HG03432 (cell line): Measurements from ENCODE around the gene CDK4.
"Not testable (repeated sequence)": the region's sequence is repeated elsewhere in the genome, so short reads cannot be mapped to it uniquely, and the experiment has no call there.

Experiments
- ATAC-seq: cut with Tn5 transposase; IDR thresholded peaks from one replicate; pipeline ENCODE4 v1.9.1; 2021; ENCODE audit warnings: mild to moderate bottlenecking, moderate library complexity; ENCODE audit not compliant: unreplicated experiment

Gene CDK4

GRCh38 chr12:57751788-57752667, at the start of gene CDK4:
Gene CDK4, minus strand, starts transcription at chr12:57752310. Its CDS starts 593 bp downstream, at chr12:57751717.
- peak; percentile 75 for ATAC-seq

- no peak for ATAC-seq
Measured at GRCh38 chr12:57800965-57801364, 48.9 kb upstream of the CDK4 start.

DNA sequence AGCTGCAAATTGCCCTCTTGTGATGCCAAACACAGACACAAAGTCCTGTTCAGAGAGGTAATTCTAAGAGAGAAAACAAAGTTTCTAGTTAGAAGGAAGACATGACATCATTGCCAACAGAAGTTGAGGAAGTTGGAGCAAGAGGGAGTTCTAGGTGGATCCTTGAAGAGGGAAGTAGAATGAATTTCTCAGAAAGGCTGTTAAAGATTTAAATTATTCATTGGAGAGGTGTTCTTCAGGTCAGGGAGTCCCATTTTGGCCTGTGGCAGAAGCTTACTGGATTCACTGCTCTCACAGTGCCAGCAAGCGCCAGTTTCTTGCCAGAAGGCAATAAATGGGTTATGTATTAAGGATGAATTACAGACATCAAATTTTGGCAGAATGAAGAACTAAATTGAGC, 45.8 kb upstream of the CDK4 start:
- ATAC-seq: no peak

GRCh38 chr12:57796996-57797395, 44.9 kb upstream of the CDK4 start:
- ATAC-seq: no peak

GRCh38 chr12:57795354-57795753, 43.2 kb upstream of the CDK4 start:
- no peak for ATAC-seq

- no peak for ATAC-seq
Measured at GRCh38 chr12:57793920-57794319, 41.8 kb upstream of the CDK4 start.

GRCh38 chr12:57783861-57784260, 31.8 kb upstream of the CDK4 start:
- ATAC-seq: no peak

GRCh38 chr12:57783466-57783801, 31.3 kb upstream of the CDK4 start:
- peak; percentile 7 for ATAC-seq

DNA sequence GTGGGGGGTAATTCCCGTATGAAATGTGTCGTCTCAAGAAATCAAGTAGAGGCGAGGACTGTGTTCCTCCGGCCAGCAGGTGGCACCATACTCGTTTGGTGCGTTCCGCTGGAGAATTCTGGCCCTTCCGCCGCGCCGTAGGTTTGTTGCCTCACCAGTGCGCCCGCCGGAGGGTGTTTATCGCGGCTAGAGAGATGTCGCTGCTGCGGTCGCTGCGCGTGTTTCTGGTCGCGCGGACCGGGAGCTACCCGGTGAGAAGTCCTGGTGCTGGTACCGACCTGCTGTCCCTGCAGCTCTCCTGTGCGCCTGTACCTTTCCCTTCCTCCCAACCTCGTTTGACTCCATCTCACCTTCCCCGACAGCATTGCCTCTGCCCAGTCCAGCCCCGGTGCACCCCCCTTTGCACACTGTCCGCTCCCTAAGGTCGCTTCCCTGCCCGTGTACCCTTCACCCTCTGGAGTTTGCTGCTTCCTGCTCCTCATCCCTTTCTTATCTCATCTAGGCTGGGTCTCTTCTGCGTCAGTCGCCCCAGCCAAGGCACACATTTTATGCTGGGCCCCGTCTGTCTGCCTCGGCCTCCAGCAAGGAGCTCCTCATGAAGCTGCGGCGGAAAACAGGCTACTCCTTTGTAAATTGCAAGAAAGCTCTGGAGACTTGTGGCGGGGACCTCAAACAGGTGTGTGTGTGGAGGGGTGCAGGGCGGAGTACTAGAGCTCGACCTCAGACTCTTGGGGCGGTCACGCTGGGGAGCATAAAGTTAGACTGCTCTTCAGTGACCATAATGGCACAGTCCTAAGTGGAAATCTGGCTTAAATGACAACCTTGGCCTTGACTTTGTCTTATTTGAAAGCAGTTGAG, 30.7 kb upstream of the CDK4 start, which contains the start of gene TSFM:
Gene TSFM, plus strand, starts transcription at position 180 of the 858 bp plus-strand sequence. Its CDS starts 15 bp downstream, at position 195.
- peak; percentile 89 for ATAC-seq

DNA sequence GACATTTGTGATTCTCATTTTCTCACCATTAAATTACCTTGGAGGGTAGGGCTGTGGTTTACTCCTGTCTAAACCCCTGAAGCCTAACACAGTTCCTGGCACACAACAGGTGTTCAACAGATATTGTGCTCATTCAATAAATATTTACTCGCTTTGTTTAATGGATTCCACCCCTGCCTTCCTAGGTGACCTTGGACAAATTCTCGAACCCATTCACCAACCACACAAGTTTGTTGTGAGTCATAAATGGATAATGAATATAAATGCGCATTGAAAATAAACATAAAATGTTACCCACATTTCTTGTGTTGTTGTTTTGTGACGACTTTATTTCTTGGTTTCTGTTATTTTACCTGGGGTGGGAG, 30.1 kb upstream of the CDK4 start:
- peak; percentile 2 for ATAC-seq

DNA sequence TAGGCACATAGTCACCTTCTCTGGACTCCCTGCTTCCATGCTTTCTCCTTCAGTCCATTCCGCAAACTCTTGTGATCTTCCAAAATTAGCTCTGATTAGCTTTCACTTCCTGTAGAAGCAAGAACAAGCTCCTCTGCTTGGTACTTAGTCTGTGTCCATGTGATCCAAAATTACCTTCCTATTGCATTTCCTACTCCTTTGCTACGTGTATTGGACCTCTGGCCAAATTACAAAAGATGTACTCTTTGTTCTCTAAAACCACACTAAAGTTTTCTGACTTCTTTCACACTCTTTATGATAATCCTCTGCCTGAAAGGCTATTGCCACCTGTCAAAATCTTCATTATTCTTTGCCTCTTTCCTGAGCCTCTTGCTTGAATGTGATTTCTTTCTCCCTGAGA, 29.7 kb upstream of the CDK4 start:
- ATAC-seq: no peak

DNA sequence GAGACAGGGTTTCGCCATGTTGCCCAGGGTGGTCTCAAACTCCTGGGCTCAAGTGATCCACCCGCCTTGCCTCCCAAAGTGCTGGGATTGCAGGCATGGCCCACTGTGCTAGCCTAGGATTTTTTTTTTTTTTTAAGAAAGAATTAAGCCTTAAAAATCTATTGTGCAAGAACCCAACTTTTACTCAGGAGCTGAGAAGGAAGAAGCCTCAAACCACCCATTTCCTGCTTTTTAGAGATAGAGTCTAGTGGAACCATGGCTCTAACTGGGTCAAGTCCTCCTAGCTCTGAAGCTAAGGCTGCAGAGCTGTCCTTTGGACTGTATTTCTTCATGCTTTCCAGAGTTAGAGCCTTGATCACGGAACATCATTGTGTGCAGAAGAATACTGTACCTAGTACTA, 29.1 kb upstream of the CDK4 start:
- ATAC-seq: no peak

DNA sequence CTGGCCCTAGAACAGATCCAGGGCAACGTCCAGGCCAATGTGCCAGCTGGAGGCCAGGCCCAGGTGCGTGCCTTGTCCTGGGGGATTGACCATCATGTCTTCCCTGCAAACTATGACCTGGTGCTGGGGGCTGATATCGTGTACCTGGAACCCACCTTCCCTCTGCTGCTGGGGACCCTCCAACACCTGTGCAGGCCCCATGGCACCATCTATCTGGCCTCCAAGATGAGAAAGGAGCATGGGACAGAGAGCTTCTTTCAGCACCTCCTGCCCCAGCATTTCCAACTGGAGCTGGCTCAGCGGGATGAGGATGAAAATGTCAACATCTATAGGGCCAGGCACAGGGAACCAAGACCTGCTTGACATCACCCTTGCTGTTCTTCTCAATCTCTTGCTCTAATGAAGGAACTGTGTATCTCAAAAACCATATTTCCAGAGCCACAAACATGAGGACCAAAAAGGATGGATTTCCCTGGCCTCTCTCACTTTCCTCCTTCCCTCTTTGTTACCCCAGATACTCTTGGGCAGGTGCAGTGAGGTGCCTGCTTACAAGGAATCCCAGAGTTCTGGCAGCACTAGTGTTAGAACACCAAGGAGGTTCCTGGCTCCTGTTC, 28.3 kb upstream of the CDK4 start:
- ATAC-seq: no peak

DNA sequence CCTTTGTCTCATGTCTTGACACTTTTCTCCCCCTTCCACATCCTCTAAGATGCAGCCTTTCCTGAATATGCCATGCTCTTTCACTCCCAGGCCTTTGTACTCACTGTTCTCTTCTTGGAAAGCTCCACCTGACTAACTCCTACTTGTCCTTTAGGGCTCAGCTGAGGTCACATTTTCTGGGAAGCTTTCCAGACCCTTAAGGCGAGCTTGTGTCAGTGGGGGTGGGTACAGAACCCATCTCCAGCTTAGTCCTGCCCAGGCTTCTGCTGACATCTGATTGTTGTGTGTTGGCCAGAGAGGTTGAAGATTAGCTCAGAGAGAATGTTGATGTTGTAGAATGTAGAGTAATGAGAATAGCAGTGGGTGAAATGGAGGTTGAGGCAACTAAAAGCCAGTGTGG, 27.6 kb upstream of the CDK4 start:
- ATAC-seq: no peak

DNA sequence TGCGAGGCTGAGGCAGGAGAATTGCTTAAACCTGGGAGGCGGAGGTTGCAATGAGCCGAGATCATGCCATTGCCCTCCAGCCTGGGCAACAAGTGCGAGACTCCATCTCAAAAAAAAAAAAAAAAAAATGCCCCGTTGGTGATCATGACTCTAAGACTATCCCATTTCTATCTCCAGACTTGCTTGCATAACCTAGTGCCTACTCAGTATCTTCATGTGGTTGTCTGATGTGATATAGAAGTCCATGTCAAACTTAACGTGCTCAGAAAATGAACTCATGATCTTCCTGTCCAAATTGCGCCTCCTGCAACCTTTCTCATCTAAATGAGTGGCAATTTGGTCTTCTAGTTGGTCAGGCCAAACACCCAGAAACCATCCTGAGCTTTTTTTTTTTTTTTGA, 25.8 kb upstream of the CDK4 start:
- no peak for ATAC-seq

DNA sequence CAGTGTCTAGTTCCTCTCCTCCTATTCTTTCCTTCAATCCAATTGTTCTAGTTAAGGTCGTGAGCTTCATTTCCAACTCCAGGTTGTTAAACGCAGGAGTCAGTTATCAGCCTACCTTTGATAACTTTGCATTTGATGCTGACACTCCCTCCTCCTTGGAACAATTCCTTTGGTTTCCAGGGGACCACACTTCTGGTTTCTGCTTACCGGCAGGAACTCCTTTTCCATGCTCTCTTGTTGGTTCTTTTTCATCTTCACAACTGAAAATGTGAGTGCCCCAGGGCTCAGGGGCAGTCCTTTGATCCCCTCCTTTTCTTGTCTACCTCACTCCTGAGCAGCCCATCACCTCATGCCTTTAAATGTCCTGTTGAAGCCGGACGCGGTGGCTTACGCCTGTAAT, 25.3 kb upstream of the CDK4 start:
- ATAC-seq: no peak

DNA sequence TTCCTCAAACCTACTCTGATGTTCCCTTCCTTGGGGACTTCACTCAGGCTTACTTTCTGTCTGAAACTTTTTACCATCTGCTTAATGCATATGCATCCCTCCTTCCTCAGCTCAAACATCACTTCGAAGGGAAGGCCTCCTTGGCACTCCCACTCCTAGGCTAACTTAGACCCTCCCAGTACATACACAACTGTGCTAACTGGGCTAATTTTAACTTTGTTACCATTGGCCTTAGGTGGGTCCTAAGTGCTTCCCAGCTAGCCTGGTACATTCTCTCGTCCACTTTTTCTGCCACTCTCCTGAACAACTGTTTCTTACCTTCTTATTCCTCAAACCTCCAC, 24.1 kb upstream of the CDK4 start:
- no peak for ATAC-seq

DNA sequence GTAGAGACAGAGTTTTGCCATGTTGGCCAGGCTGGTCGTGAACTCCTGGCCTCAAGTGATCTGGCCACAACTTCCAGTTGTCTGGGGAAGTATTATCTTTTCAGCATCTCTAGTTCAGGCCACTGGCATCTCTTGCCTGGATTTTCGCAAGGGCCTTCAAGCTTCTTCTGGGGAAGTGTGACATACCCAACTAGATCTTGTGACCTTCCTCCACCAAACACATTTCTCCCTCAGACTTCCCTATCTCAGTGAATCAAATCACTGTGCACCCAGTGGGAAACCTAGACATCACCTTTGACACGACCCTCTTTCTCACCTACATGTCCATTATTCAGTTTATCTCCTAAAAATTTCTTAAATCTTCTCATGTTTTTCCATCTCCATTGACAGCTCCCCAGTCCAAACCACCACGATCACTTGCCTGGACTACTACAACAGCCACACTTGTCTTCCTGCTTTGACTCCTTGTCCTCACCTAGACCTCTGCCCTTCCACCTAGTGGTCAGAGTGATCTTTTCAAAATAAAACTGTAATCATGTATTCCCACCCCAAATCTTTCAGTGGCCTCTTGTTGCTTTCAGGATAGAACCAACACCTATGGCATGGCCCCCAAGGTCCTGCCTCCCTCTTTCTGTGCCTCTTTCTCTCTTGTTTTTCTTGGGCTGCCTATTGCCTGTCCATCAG, 23.6 kb upstream of the CDK4 start:
- ATAC-seq: no peak

DNA sequence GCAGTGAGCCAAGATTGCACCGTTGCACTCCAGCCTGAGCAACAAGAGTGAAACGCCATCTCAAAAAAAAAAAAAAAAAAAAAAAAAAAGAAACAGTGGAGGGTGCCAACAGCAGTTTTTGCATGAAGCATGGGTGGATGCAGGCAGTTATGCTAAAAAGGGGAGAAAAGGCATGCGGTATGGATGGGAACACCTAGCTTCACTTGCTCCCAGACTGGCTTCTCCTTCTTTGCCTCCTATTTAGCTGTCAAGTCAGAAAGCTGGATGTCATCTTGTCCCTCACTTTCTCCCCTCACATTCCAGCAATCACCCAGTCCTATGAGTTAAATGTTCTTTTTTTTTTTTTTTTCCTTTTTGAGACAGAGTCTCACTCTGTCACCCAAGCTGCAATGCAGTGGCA, 22.9 kb upstream of the CDK4 start:
- ATAC-seq: no peak

DNA sequence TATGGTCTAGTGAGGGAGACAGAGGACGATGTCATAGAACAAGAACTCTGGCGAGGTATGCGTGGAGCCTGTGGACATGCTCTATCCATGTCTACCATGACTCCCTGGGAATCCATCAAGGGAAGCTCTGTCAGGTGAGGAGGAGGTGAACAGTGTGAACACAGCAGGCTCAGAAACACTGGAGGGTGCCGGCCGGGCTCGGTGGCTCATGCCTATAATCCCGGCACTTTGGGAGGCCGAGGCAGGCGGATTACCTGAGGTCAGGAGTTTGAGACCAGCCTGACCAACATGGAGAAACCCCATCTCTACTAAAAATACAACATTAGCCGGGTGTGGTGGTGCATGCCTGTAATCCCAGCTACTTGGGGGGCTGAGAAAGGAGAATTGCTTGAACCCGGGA, 22.5 kb upstream of the CDK4 start:
- not testable (repeated sequence) for ATAC-seq
